H1 (cell line): ENCODE results near the gene KIZ. TPM values are rescaled to one million over a fixed set of nuclear protein-coding genes. Genes with fewer than 3 reads are reported as not detected.

ENCODE experiments used
- ASH2L ChIP-seq: fragments of 200-600, 300-600 bp; sonication (generic); IDR thresholded peaks from one replicate; pipeline ENCODE4 v1.7.1; 2017; ENCODE audit warnings: low read length
- EZH2 ChIP-seq: fragments of 200-600 bp; sonication (generic); IDR thresholded peaks from 2 replicates; pipeline ENCODE4 v1.7.1; 2012; ENCODE audit warnings: low read depth, mild to moderate bottlenecking, moderate library complexity, low read length, inconsistent platforms; ENCODE audit not compliant: severe bottlenecking
- KDM4A ChIP-seq: IDR thresholded peaks from one replicate; pipeline ENCODE4 v1.7.1; 2012; ENCODE audit warnings: low read depth, mild to moderate bottlenecking, moderate library complexity, low read length, inconsistent platforms; ENCODE audit not compliant: severe bottlenecking
- RAD21 ChIP-seq, 2 experiments: IDR thresholded peaks in 1 of 2; conservative IDR thresholded peaks in 1 of 2; 2 replicates each; pipeline ENCODE4 v1.6.1; 2011; ENCODE audit warnings: low read depth in 2 of 2, low read length in 2 of 2, improper control_type of control experiment in 1 of 2, inconsistent platforms in 1 of 2, mild to moderate bottlenecking in 1 of 2, moderate library complexity in 1 of 2
- RBBP5 ChIP-seq: IDR thresholded peaks from 2 replicates; pipeline ENCODE4 v1.7.1; 2012; ENCODE audit warnings: low read depth, mild to moderate bottlenecking, inconsistent platforms, low read length, moderate library complexity, borderline replicate concordance
- RNF2 ChIP-seq: fragments of 200-900, 300-1000 bp; sonication (generic); IDR thresholded peaks from 2 replicates; pipeline ENCODE4 v1.7.1; 2016; ENCODE audit warnings: borderline replicate concordance, low read depth, mild to moderate bottlenecking, antibody characterized with exemption, low read length; ENCODE audit not compliant: poor library complexity, severe bottlenecking; ENCODE audit errors: missing control alignments
- TAF1 ChIP-seq: IDR thresholded peaks from 2 replicates; pipeline ENCODE4 v1.6.1; 2011; ENCODE audit warnings: mild to moderate bottlenecking, low read depth, low read length
- polyA plus RNA-seq, 7 experiments: library from polyadenylated mRNA; depleted of rRNA in 3 of 7; stranded (reverse) in 5 of 7; unstranded in 2 of 7; fragments of >200 nt in 5 of 7; fragments of 200-250 nt in 2 of 7; gene quantifications; 1 replicate in 5 of 7; 2 replicates in 1 of 7; 4 replicates in 1 of 7; pipeline versions ENCODE4 v1.2.1 to v1.2.3, GENCODE V29; 2011 to 2013; ENCODE audit warnings: missing spikeins in 2 of 7, mixed read lengths in 2 of 7
- total RNA-seq: library from RNA; stranded (reverse); fragmentation: NEBNext Ultra II Directional; extraction: Animal tissue kit (Norgen Biotek cat#: 25700); gene quantifications from 2 replicates; pipeline ENCODE4 v1.2.1, GENCODE V29; 2021
- TF ChIP-seq, protein P1 (sequence below): fragments of 300-600 bp; sonication (generic); IDR thresholded peaks from 2 replicates; pipeline ENCODE4 v1.7.1; 2012; ENCODE audit warnings: low read length, moderate library complexity, mild to moderate bottlenecking, inconsistent platforms; ENCODE audit not compliant: insufficient replicate concordance
- TF ChIP-seq, protein P2 (sequence below): IDR thresholded peaks from 2 replicates; pipeline ENCODE4 v1.6.1; 2012; ENCODE audit warnings: inconsistent platforms

Gene KIZ
- total and polyA plus RNA-seq, 2 of the 8 experiments (the other 6 are each of a cell fraction or from before 2014, with no cell fraction given), result 13.0 to 51.7 TPM

DNA sequence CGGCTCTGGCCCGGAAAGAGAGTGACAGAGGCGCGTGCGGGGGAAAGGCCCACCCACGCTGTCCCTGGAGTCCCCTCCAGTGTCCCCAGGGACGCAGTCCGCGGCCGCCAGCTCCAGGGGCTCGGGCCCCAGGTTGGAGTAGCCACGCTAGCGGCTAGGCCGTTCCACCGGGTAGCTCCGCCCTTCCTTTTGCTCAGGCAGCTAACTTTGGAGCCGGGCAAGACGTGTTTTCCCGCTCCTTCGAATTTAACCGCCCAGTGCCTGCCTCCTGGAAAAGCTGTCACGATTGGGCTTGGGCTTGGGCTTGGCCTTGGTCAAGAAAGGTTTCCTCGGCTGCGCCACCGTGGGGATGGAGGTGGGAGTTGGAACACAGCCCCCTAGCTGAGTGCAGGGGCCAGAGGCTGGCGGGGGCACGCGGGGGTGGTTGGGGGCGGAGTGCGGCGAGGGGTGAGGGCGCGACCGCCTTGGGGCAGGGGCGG, 24.4 kb upstream of the KIZ start (continued):
- TF ChIP-seq, protein P1, sequence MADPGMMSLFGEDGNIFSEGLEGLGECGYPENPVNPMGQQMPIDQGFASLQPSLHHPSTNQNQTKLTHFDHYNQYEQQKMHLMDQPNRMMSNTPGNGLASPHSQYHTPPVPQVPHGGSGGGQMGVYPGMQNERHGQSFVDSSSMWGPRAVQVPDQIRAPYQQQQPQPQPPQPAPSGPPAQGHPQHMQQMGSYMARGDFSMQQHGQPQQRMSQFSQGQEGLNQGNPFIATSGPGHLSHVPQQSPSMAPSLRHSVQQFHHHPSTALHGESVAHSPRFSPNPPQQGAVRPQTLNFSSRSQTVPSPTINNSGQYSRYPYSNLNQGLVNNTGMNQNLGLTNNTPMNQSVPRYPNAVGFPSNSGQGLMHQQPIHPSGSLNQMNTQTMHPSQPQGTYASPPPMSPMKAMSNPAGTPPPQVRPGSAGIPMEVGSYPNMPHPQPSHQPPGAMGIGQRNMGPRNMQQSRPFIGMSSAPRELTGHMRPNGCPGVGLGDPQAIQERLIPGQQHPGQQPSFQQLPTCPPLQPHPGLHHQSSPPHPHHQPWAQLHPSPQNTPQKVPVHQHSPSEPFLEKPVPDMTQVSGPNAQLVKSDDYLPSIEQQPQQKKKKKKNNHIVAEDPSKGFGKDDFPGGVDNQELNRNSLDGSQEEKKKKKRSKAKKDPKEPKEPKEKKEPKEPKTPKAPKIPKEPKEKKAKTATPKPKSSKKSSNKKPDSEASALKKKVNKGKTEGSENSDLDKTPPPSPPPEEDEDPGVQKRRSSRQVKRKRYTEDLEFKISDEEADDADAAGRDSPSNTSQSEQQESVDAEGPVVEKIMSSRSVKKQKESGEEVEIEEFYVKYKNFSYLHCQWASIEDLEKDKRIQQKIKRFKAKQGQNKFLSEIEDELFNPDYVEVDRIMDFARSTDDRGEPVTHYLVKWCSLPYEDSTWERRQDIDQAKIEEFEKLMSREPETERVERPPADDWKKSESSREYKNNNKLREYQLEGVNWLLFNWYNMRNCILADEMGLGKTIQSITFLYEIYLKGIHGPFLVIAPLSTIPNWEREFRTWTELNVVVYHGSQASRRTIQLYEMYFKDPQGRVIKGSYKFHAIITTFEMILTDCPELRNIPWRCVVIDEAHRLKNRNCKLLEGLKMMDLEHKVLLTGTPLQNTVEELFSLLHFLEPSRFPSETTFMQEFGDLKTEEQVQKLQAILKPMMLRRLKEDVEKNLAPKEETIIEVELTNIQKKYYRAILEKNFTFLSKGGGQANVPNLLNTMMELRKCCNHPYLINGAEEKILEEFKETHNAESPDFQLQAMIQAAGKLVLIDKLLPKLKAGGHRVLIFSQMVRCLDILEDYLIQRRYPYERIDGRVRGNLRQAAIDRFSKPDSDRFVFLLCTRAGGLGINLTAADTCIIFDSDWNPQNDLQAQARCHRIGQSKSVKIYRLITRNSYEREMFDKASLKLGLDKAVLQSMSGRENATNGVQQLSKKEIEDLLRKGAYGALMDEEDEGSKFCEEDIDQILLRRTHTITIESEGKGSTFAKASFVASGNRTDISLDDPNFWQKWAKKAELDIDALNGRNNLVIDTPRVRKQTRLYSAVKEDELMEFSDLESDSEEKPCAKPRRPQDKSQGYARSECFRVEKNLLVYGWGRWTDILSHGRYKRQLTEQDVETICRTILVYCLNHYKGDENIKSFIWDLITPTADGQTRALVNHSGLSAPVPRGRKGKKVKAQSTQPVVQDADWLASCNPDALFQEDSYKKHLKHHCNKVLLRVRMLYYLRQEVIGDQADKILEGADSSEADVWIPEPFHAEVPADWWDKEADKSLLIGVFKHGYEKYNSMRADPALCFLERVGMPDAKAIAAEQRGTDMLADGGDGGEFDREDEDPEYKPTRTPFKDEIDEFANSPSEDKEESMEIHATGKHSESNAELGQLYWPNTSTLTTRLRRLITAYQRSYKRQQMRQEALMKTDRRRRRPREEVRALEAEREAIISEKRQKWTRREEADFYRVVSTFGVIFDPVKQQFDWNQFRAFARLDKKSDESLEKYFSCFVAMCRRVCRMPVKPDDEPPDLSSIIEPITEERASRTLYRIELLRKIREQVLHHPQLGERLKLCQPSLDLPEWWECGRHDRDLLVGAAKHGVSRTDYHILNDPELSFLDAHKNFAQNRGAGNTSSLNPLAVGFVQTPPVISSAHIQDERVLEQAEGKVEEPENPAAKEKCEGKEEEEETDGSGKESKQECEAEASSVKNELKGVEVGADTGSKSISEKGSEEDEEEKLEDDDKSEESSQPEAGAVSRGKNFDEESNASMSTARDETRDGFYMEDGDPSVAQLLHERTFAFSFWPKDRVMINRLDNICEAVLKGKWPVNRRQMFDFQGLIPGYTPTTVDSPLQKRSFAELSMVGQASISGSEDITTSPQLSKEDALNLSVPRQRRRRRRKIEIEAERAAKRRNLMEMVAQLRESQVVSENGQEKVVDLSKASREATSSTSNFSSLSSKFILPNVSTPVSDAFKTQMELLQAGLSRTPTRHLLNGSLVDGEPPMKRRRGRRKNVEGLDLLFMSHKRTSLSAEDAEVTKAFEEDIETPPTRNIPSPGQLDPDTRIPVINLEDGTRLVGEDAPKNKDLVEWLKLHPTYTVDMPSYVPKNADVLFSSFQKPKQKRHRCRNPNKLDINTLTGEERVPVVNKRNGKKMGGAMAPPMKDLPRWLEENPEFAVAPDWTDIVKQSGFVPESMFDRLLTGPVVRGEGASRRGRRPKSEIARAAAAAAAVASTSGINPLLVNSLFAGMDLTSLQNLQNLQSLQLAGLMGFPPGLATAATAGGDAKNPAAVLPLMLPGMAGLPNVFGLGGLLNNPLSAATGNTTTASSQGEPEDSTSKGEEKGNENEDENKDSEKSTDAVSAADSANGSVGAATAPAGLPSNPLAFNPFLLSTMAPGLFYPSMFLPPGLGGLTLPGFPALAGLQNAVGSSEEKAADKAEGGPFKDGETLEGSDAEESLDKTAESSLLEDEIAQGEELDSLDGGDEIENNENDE, result no peak
- TF ChIP-seq RNF2, result peak; percentile 55
- peak; percentile 26 for TF ChIP-seq KDM4A
- TF ChIP-seq RBBP5, result peak; percentile 44; the same call in 1 of the 2 replicates
- TF ChIP-seq, protein P2, sequence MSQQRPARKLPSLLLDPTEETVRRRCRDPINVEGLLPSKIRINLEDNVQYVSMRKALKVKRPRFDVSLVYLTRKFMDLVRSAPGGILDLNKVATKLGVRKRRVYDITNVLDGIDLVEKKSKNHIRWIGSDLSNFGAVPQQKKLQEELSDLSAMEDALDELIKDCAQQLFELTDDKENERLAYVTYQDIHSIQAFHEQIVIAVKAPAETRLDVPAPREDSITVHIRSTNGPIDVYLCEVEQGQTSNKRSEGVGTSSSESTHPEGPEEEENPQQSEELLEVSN, result peak; percentile 89
- TF ChIP-seq ASH2L, result no peak
- peak; percentile 52 for TF ChIP-seq EZH2
- peak; percentile 12; the same call in 1 of the 2 replicates for TF ChIP-seq TAF1
- peak in 1 of 2 experiments; percentile 27; a peak in 1 of 4 replicates for TF ChIP-seq RAD21 (IDR thresholded peaks at IDR 0.05 in 1 of 2, conservative IDR thresholded peaks at IDR 0.05 in 1 of 2; ENCODE audit: low read depth in 2 of 2, low read length in 2 of 2)
